HepG2 (cell line): ENCODE data around the gene DAZAP1. TPM values are rescaled to one million over a fixed set of nuclear protein-coding genes. Genes with fewer than 3 reads are reported as not detected.

Source experiments
- HMGXB3 ChIP-seq: sonication (generic); formaldehyde crosslinking; IDR thresholded peaks from 2 replicates; pipeline ENCODE4 v1.4.0; 2020; ENCODE audit warnings: missing genetic modification reagents, borderline replicate concordance
- HNRNPK ChIP-seq: fragments of 200-400 bp; formaldehyde crosslinking; IDR thresholded peaks from 2 replicates; pipeline ENCODE4 v1.6.1; 2018; ENCODE audit warnings: low read length, low read depth, moderate library complexity, mild to moderate bottlenecking; ENCODE audit not compliant: poor library complexity, severe bottlenecking
- KAT7 ChIP-seq: IDR thresholded peaks from 2 replicates; pipeline ENCODE4 v1.6.1; 2018; ENCODE audit warnings: borderline replicate concordance, missing compliant biosample characterization
- MAX ChIP-seq: IDR thresholded peaks from 2 replicates; pipeline ENCODE4 v1.6.1; 2012; ENCODE audit warnings: inconsistent platforms
- MAZ ChIP-seq, 2 experiments: sonication (generic) in 1 of 2; formaldehyde crosslinking in 1 of 2; IDR thresholded peaks; 2 replicates each; pipeline versions ENCODE4 v1.5.0 to v1.6.1; 2012 to 2020; ENCODE audit warnings: low read depth in 2 of 2, mild to moderate bottlenecking in 2 of 2, borderline replicate concordance in 1 of 2, improper control_type of control experiment in 1 of 2, low read length in 1 of 2, missing genetic modification reagents in 1 of 2, moderate library complexity in 1 of 2
- MXI1 ChIP-seq: IDR thresholded peaks from 3 replicates; pipeline ENCODE4 v1.6.1; 2012; ENCODE audit warnings: low read depth, low read length, inconsistent platforms, borderline replicate concordance
- PATZ1 ChIP-seq: sonication (generic); formaldehyde crosslinking; IDR thresholded peaks from 2 replicates; pipeline ENCODE4 v1.4.0; 2020; ENCODE audit warnings: missing genetic modification reagents
- PAWR ChIP-seq: sonication (generic); formaldehyde crosslinking; IDR thresholded peaks from 2 replicates; pipeline ENCODE4 v1.4.0; 2020; ENCODE audit warnings: missing genetic modification reagents, mild to moderate bottlenecking, borderline replicate concordance
- ZEB1 ChIP-seq: IDR thresholded peaks from 2 replicates; pipeline ENCODE4 v1.6.1; 2012; ENCODE audit warnings: mild to moderate bottlenecking, low read depth, inconsistent platforms; ENCODE audit not compliant: insufficient replicate concordance
- ZNF496 ChIP-seq: sonication (generic); formaldehyde crosslinking; IDR thresholded peaks from 2 replicates; pipeline ENCODE4 v1.8.1; 2023; ENCODE audit warnings: mild to moderate bottlenecking, moderate library complexity, missing genetic modification reagents; ENCODE audit not compliant: insufficient replicate concordance
- ZNF546 ChIP-seq: sonication (generic); formaldehyde crosslinking; conservative IDR thresholded peaks from 2 replicates; pipeline ENCODE4 v1.8.1; 2023; ENCODE audit warnings: mild to moderate bottlenecking, missing genetic modification reagents
- ZNF550 ChIP-seq: sonication (generic); formaldehyde crosslinking; IDR thresholded peaks from 2 replicates; pipeline ENCODE4 v1.4.0; 2020; ENCODE audit warnings: mild to moderate bottlenecking, missing genetic modification reagents, borderline replicate concordance
- ZNF687 ChIP-seq: sonication (generic); formaldehyde crosslinking; IDR thresholded peaks from 2 replicates; pipeline ENCODE4 v1.5.1; 2020; ENCODE audit warnings: mild to moderate bottlenecking, missing genetic modification reagents, moderate library complexity
- polyA plus RNA-seq, 8 experiments: library from polyadenylated mRNA; depleted of rRNA in 3 of 8; stranded (reverse) in 7 of 8; unstranded in 1 of 8; fragments of >200 nt; fragmentation: Illumina TruSeq in 4 of 8; extraction: Trizol in 4 of 8; gene quantifications; 2 replicates each; pipeline versions ENCODE4 v1.2.1 to v1.2.3, GENCODE V29; 2011 to 2016; ENCODE audit warnings: low read depth in 4 of 8, missing spikeins in 1 of 8, mixed read lengths in 1 of 8; ENCODE audit not compliant: insufficient read depth in 1 of 8
- total RNA-seq, 5 experiments: library from RNA; depleted of rRNA; stranded (reverse); fragments of >200 nt; fragmentation: Illumina TruSeq; extraction: Trizol; gene quantifications; 2 replicates each; pipeline ENCODE4 v1.2.3, GENCODE V29; 2016; ENCODE audit warnings: low read depth in 1 of 5

Gene DAZAP1
- total and polyA plus RNA-seq, 2 of the 13 experiments (the other 11 are each of a cell fraction or from before 2014, with no cell fraction given): 63.3 to 79.2 TPM

GRCh38 chr19:1455336-1456120 is 48.1 kb downstream of the DAZAP1 start (continued):
- TF ChIP-seq PAWR (CRISPR knock-in tag): no peak
- TF ChIP-seq MAZ (IDR thresholded peaks at IDR 0.05; ENCODE audit: borderline replicate concordance, low read depth, low read length): no peak
- TF ChIP-seq MAZ (CRISPR knock-in tag; IDR thresholded peaks at IDR 0.05; ENCODE audit: low read depth): 0 out of 2 replicates have a peak, but pooled peaks have one; percentile 41
- TF ChIP-seq HNRNPK: peak; percentile 43
- TF ChIP-seq ZNF546 (CRISPR knock-in tag): 0 out of 2 replicates have a peak, but pooled peaks have one; percentile 29
- peak; percentile 47; the same call in 1 of the 3 replicates for TF ChIP-seq MXI1
- TF ChIP-seq ZNF496 (CRISPR knock-in tag): no peak
- TF ChIP-seq KAT7 (CRISPR knock-in tag): no peak
- TF ChIP-seq MAX: peak; percentile 54; the same call in 1 of the 2 replicates
- TF ChIP-seq ZNF550 (CRISPR knock-in tag): no peak
- no peak for TF ChIP-seq ZEB1
- TF ChIP-seq ZNF687: peak; percentile 69
- no peak for TF ChIP-seq HMGXB3 (CRISPR knock-in tag)
- peak; percentile 25; the same call in 1 of the 2 replicates for TF ChIP-seq PATZ1
